LHCN-M2 (cell line): ENCODE measurements around the gene PLXNB2. TPM values are rescaled to one million over a fixed set of nuclear protein-coding genes. Genes with fewer than 3 reads are reported as not detected.

Experiments
- DNase-seq: peaks from one replicate; pipeline ENCODE4 v3.0.0-alpha.2; 2012; ENCODE audit warnings: low read depth
- total RNA-seq: library from RNA; depleted of rRNA; stranded (reverse); fragments of >200 nt; gene quantifications from 2 replicates; pipeline ENCODE4 v1.2.3, GENCODE V29; 2014; rRNA removed

The PLXNB2 gene
- total RNA-seq, 1 experiment from 2014 or later = 148 TPM

- peak; percentile 19 for DNase-seq
Observed at GRCh38 chr22:50236731-50237409, 70.6 kb downstream of the PLXNB2 start.

GRCh38 chr22:50233223-50233622 lies 74.2 kb downstream of the PLXNB2 start:
- DNase-seq = no peak

GRCh38 chr22:50232481-50233151 lies 74.8 kb downstream of the PLXNB2 start:
- no peak for DNase-seq

GRCh38 chr22:50229370-50229769 lies 78.1 kb downstream of the PLXNB2 start:
- no peak for DNase-seq

- no peak for DNase-seq
Observed at GRCh38 chr22:50228366-50228765, 79.1 kb downstream of the PLXNB2 start.

GRCh38 chr22:50227579-50228215 lies 79.7 kb downstream of the PLXNB2 start:
- no peak for DNase-seq

GRCh38 chr22:50226875-50227165 lies 80.6 kb downstream of the PLXNB2 start:
- DNase-seq = no peak

GRCh38 chr22:50226063-50226874 lies 81.2 kb downstream of the PLXNB2 start:
- DNase-seq = no peak

GRCh38 chr22:50225200-50225969 lies 82.1 kb downstream of the PLXNB2 start:
- DNase-seq = no peak

Other genes starting within 250 kb of the PLXNB2 start
- gene TTLL8, start 249.3 kb downstream of the PLXNB2 start, total RNA-seq = not detected in 2 replicates
- not detected in 2 replicates for gene MLC1, start 222.2 kb downstream of the PLXNB2 start, total RNA-seq
- 0.23 and 0.32 TPM in 2 replicates for gene MOV10L1, start 217.6 kb downstream of the PLXNB2 start, total RNA-seq
- 0.17 TPM in 1 of 2 replicates, not detected in the other for gene PANX2, start 136.9 kb downstream of the PLXNB2 start, total RNA-seq
- 26.3 and 31.5 TPM in 2 replicates for gene TRABD, start 121.7 kb downstream of the PLXNB2 start, total RNA-seq
- gene SELENOO, start 106.6 kb downstream of the PLXNB2 start, total RNA-seq = 27.2 and 36.7 TPM in 2 replicates
- 29.8 and 34.6 TPM in 2 replicates for gene TUBGCP6, start 62.6 kb downstream of the PLXNB2 start, total RNA-seq
- gene HDAC10, start 56.4 kb downstream of the PLXNB2 start, total RNA-seq = 28.2 and 29.1 TPM in 2 replicates
- gene MAPK12, start 46.0 kb downstream of the PLXNB2 start, total RNA-seq = 31.2 and 33.8 TPM in 2 replicates
- gene MAPK11, start 37.3 kb downstream of the PLXNB2 start, total RNA-seq = 7.6 and 8.3 TPM in 2 replicates
- 2.8 and 3.5 TPM in 2 replicates for gene DENND6B, start 19.4 kb upstream of the PLXNB2 start, total RNA-seq
- 62.8 and 64.2 TPM in 2 replicates for gene PPP6R2, start 35.7 kb upstream of the PLXNB2 start, total RNA-seq
- 69.2 and 76.2 TPM in 2 replicates for gene SBF1, start 167.4 kb upstream of the PLXNB2 start, total RNA-seq
- not detected in 2 replicates for gene ADM2, start 173.9 kb upstream of the PLXNB2 start, total RNA-seq
- not detected in 2 replicates for gene MIOX, start 179.2 kb upstream of the PLXNB2 start, total RNA-seq
- 87.5 and 98.3 TPM in 2 replicates for gene LMF2, start 200.1 kb upstream of the PLXNB2 start, total RNA-seq
- gene NCAPH2, start 200.6 kb upstream of the PLXNB2 start, total RNA-seq = 72.1 and 75.2 TPM in 2 replicates
- gene SCO2, start 218.0 kb upstream of the PLXNB2 start, total RNA-seq = 7.4 and 7.7 TPM in 2 replicates
- gene TYMP, start 222.4 kb upstream of the PLXNB2 start, total RNA-seq = 3.6 and 4.3 TPM in 2 replicates
- not detected in 2 replicates for gene KLHDC7B, start 238.3 kb upstream of the PLXNB2 start, total RNA-seq